Measurements from ENCODE around the gene AASS. TPM values are rescaled to one million over a fixed set of nuclear protein-coding genes. Genes with fewer than 3 reads are reported as not detected.

The AASS gene
- total RNA-seq, 2 experiments from 2014 or later: not detected

GRCh38 chr7:122092964-122093797 lies 50.9 kb downstream of the AASS start:
- no peaks in the 10 kb centered on the region for H3K79me2 ChIP-seq (ENCODE audit: insufficient read depth, low read depth, low read length)
- no peaks in the 10 kb centered on the region for H3K9me2 ChIP-seq (ENCODE audit: insufficient read depth, low read length)
- H2AFZ ChIP-seq (ENCODE audit: low read length): 0 out of 2 replicates have a peak overlapping the region, but pooled peaks have one; percentile 27
- no TSS peak for BruUV-seq (replicated peaks)
- ChIA-PET CTCF (ENCODE audit: unreplicated experiment) (no interaction called here), POLR2A (interaction anchor here (1.4 kb wide), 1 partner anchor 12 kb away, joined by 4 read pairs; no protein-coding TSS in a partner anchor)
- no peaks in the 10 kb centered on the region for H3K36me3 ChIP-seq (ENCODE audit: insufficient read depth, low read length)
- intact Hi-C loops (cut with micrococcal nuclease; ENCODE audit: unreplicated experiment): loop anchor here (2.0 kb wide), 1 partner anchor 440 kb away; no protein-coding TSS in a partner anchor
- H3K4me1 ChIP-seq (ENCODE audit: insufficient read depth, low read length, poor library complexity, severe bottlenecking): no peaks in the 10 kb centered on the region
- no peaks in the 10 kb centered on the region for H3K9me3 ChIP-seq (ENCODE audit: low read length)
- H3K27ac ChIP-seq (ENCODE audit: low read depth, low read length, poor library complexity, severe bottlenecking): no peak overlapping the region
- no peak overlapping the region for H3K4me3 ChIP-seq (ENCODE audit: low read depth, low read length, poor library complexity, severe bottlenecking)
- DNase-seq (ENCODE audit: low spot score): peak; percentile 61
- no peaks in the 10 kb centered on the region for H4K20me1 ChIP-seq (ENCODE audit: insufficient read depth, low read length)
- H3K4me2 ChIP-seq (ENCODE audit: low read length): no peak overlapping the region
- TF ChIP-seq EZH2phosphoT487 (IDR thresholded peaks at IDR 0.05; ENCODE audit: borderline replicate concordance, low read depth, low read length): no peak
- TF ChIP-seq CTCF (conservative IDR thresholded peaks at IDR 0.05; ENCODE audit: low read length): peak; percentile 93

GRCh38 chr7:122082670-122083069 lies 61.4 kb downstream of the AASS start:
- POLR2A ChIA-PET: no interaction called here

More at GRCh38 chr7:122082670-122083069, 61.4 kb downstream of the AASS start:
- H3K4me2 ChIP-seq (ENCODE audit: low read length): no peak overlapping the region
- no peaks in the 10 kb centered on the region for H3K9me3 ChIP-seq (ENCODE audit: low read length)
- no peaks in the 10 kb centered on the region for H3K9me2 ChIP-seq (ENCODE audit: insufficient read depth, low read length)
- intact Hi-C loops (cut with micrococcal nuclease; ENCODE audit: unreplicated experiment): no loop called here
- H3K27ac ChIP-seq (ENCODE audit: low read depth, low read length, poor library complexity, severe bottlenecking): no peak overlapping the region
- H3K36me3 ChIP-seq (ENCODE audit: insufficient read depth, low read length): no peaks in the 10 kb centered on the region
- H4K20me1 ChIP-seq (ENCODE audit: insufficient read depth, low read length): no peaks in the 10 kb centered on the region
- BruUV-seq (replicated peaks): no TSS peak
- TF ChIP-seq CTCF (conservative IDR thresholded peaks at IDR 0.05; ENCODE audit: low read length): no peak
- no peak for TF ChIP-seq EZH2phosphoT487 (IDR thresholded peaks at IDR 0.05; ENCODE audit: borderline replicate concordance, low read depth, low read length)
- no peaks in the 10 kb centered on the region for H3K4me1 ChIP-seq (ENCODE audit: insufficient read depth, low read length, poor library complexity, severe bottlenecking)
- H3K79me2 ChIP-seq (ENCODE audit: insufficient read depth, low read depth, low read length): no peaks in the 10 kb centered on the region
- no peak overlapping the region for H2AFZ ChIP-seq (ENCODE audit: low read length)
- no peak overlapping the region for H3K4me3 ChIP-seq (ENCODE audit: low read depth, low read length, poor library complexity, severe bottlenecking)
- DNase-seq (ENCODE audit: low spot score): no peak
- CTCF ChIA-PET (ENCODE audit: unreplicated experiment): no interaction called here
